ENCODE data around the gene MT1M.
"Not testable (repeated sequence)": the region's sequence is repeated elsewhere in the genome, so short reads cannot be mapped to it uniquely, and the experiment has no call there.

MT1M gene

GRCh38 chr16:56657555-56658326, 25.3 kb downstream of the MT1M start, which contains the start of gene MT1F:
TSS of gene MT1F (plus strand) at chr16:56657959. CDS start at chr16:56658059, 100 bp downstream.
- peak; percentile 91 for DNase-seq

DNA sequence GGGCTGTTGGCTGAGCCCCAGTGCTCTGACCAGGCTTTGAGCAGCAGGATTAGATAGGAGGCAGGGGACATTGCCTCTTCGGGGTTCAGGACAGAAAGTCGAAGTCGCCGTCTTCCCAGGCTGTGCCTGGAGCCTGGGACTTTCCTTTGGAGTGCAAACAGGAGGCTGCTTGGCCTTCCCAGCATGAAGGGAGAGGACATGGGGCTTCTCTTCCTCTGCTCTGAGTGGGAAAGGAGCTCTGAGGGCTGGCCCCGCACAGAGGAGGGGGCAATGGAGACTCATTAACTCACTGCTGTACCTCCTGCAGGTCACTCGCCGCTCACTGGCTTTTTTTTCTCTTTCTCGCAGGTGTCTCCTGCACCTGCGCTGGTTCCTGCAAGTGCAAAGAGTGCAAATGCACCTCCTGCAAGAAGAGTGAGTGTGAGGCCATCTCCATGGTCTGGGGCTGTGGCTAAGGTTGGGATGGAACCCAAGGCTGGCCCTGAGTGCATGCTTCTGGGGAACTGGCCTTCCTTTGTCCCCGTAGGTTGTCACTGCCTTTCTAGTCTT, 25.9 kb downstream of the MT1M start:
- DNase-seq = no peak

- DNase-seq = peak; percentile 55
Measured at GRCh38 chr16:56662357-56663354, 30.2 kb downstream of the MT1M start.

DNA sequence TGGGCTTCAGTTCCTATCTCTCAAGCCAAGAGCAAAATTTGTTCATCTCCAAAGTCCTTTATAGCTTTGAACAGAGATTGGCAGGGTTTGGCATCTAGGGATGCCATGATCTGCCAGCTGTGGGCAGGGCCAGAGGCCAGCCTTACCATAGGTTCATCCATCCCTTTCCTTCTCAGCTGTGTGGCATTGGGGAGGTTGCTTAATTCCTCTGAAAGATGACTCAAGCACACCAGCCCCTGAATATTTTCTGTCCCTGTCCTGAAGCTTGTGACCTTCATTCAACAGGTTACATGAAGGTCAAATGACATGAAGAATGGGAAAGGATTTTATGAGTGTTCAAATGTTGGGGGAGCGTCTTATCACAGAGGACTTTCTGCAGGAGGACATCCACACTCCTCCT, 32.0 kb downstream of the MT1M start:
- DNase-seq = no peak

DNA sequence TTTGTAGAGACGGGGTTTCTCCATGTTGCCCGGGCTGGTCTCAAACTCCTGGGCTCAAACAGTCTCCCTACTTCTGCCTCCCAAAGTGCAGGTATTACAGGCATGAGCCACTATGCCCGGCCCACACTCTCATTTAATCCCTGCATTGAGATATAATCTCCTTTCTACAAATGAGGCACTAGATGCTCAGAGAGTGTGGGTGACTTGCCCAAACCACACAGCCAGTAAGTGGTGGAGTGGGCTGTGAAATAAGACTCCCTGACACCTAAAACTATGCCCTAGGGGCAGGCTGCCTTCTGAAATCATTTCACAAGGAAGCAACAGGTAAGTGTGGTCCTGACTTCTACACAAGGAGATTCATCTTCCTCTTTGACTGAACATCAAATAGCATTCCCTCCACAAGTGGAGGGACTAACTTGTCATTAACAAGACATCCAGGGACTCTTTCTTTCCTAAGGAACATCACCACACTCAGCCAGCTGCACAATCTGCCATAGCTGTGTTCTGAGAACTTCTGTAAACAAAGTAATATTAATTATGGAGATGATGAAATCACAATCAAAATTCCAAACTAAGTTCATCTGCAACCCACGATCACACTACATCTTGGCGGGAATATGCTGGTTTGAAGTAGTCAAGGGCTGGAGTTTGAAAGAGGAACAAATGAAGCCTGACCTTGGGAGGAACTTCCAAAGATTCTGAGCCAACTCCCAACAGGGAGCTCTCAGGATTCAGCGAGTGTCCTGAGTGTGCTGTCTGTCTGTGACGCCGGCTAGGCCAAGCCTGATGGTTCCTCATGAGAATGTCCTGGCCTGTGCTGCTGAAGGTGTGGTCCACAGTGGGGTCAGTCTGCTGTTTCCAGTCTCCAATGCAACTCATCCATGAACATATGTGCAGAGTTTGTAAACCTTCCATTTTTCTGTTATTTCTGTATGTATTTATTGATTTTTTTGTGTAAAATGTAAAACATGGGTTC, 33.1 kb downstream of the MT1M start:
- DNase-seq = not testable (repeated sequence)

GRCh38 chr16:56667581-56668571, 35.4 kb downstream of the MT1M start, which contains the start of gene MT1G:
TSS of gene MT1G (minus strand) at chr16:56668065. CDS start at chr16:56667993, 72 bp downstream.
- DNase-seq = peak; percentile 23

- DNase-seq = no peak
Measured at GRCh38 chr16:56669005-56669839, 36.8 kb downstream of the MT1M start, which contains the start of gene MT1H. TSS of gene MT1H (plus strand) at chr16:56669814. CDS start at chr16:56669885, 71 bp downstream.

GRCh38 chr16:56669840-56670619, 37.6 kb downstream of the MT1M start:
- no peak for DNase-seq

DNA sequence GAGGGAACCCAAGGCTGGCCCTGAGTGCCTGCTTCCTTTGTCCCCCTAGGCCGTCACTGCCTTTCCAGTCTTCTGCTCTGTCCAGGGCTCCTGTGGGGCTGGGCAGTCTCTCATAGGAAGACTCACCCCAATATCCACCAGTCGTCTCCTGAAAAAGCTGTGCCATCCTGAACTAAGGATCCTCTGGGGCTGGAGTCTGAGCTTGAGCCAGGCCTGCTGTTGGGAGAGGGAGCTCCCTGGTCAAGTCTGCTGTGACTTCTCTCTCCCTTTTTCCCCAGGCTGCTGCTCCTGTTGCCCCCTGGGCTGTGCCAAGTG, 38.1 kb downstream of the MT1M start:
- DNase-seq = no peak

DNA sequence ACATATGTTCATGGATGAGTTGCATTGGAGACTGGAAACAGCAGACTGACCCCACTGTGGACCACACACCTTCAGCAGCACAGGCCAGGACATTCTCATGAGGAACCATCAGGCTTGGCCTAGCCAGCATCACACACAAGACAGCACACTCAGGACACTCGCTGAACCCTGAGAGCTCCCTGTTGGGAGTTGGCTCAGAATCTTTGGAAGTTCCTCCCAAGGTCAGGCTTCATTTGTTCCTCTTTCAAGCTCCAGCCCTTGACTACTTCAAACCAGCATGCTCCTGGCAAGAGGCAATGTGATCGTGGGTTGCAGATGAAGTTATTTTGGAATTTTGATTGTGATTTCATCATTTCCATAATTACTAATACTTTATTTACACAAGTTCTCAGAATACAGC, 39.2 kb downstream of the MT1M start:
- DNase-seq = not testable (repeated sequence)

GRCh38 chr16:56672171-56672570, 39.7 kb downstream of the MT1M start:
- DNase-seq = not testable (repeated sequence)

GRCh38 chr16:56672761-56673536, 40.5 kb downstream of the MT1M start:
- no peak for DNase-seq

- peak; percentile 35 for DNase-seq
Measured at GRCh38 chr16:56673921-56674320, 41.5 kb downstream of the MT1M start.

- DNase-seq = not testable (repeated sequence)
Measured at GRCh38 chr16:56674570-56674969, 42.1 kb downstream of the MT1M start.

DNA sequence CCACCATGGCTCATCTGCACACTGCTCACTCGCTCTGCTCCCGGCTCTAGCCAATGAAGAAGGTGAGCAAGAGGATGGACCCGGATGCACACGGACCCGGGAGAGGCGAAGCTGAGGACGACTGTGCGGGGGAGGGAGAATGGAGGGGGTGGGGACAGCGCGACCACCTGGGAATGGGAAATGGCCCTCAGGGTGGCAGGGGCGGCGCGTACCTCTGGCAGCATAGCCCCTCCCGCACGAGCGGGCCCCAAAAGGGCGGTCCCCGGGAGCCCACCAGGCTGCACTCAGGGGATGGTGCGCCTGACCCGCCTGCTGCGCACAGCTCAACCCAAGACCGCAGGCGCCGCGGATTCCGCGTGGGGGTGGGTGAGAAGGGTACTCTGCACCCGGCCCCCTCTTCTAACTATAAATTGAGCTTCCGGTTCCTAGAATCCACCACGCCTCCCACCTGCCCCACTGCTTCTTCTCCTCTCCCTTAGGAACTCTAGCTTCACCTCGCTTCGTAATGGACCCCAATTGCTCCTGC, 43.3 kb downstream of the MT1M start:
- DNase-seq = peak; percentile 53

DNA sequence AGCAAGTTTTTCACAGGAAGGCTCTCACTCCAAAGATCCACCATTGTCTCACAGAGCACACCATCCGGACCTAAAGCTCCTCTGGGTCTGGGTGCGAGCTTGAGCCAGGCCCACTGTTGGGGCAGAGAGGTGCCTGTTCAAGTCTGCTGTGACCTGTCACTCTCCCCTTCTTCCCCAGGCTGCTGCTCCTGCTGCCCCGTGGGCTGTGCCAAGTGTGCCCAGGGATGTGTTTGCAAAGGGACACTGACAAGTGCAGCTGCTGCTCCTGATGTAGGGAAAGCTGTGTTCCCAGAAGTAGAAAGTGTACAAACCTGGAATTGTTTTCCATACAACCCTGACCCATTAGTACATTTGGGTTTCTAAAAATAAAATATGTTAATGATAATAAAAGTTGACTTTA, 45.0 kb downstream of the MT1M start:
- no peak for DNase-seq

DNA sequence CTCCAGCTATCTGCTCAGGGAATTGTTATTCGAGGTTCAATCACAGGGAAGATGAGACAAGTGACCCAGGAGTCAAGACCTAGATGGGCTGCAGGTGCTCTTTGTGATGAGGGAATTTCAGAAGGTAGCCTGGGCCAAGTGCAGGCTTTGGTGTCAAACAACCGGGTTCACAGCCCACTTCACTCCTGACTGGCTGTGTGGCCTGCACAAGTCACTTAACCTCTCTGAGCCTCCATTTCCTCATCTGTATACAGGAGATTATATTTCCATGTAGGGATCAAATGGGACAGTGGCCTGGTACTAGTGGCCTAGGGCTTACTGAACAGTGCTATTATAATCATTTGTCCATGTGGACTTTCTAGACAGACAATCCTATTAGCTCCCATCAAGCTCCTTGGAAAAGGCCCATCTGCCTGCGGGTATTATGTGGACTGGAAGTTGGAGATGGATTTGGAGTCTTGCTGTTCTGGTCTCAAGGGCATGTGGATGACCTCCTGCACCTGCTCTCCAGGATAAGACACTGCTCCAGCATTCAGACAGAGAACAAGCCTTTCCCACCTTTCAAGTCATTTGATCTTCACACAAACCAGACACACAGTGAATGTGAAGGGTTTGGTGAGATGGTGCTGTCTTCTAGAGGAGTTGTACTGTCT, 46.7 kb downstream of the MT1M start:
- no peak for DNase-seq

Data from CD4-positive, alpha-beta T cell treated with Interleukin-17A for 4 hours (primary cell).